Stimulated activated CD4-positive, alpha-beta T cell treated with anti-CD3 and anti-CD28 coated beads, Interleukin-4, amount 100 ng/mL, for 4 hours (primary cell): ENCODE results near the gene EIF4E1B.
A peak's percentile ranks its signal among the peaks of the same experiment; 100 is the strongest.
"Not testable (repeated sequence)": the region's sequence is repeated elsewhere in the genome, so short reads cannot be mapped to it uniquely, and the experiment has no call there.

Source experiments
- DNase-seq, 2 experiments: peaks; one replicate each; pipeline ENCODE4 v3.0.0-alpha.2; 2020

EIF4E1B gene, protein sequence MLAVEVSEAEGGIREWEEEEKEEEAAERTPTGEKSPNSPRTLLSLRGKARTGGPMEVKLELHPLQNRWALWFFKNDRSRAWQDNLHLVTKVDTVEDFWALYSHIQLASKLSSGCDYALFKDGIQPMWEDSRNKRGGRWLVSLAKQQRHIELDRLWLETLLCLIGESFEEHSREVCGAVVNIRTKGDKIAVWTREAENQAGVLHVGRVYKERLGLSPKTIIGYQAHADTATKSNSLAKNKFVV

DNA sequence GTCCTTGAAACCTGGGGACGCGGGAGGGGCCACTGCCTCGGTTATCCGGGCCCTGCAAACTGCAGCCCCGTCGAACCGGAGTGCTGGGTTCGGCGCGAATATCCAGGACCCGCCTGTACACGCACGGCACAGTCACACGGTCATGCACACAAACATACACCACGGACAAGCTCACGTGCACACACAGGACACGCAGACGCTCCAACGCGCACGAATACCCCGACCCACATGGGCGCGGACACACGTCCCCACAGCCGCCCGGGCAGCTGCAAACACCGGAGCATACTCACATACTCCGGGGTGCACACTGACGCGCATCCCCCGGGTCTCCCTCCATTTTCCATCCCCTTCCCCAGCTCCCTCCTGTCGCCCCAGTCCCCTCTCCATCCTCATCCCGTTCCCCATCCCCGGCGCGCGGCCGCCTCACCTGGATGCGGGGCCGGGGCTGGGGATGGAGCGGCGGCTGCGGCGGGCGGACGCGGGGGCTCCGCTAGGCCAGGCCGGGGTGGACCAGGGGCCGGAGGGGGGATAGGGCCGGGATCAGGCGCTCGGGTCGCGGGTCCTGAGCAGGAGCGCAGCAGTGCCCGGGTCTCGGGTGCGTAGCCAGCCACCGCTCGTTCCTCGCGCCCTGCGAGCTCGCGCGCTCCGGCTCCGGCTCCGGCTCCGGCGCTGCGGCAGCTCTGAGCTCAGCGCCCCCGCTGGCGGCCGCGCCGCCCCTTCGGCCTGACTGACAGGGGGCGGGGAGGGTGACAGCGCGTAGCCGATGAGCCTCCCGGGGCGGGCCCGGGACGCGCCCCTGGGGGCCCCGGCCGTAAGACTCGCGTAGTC is at the start of gene EIF4E1B, which contains the start of gene SNCB:
TSS of gene EIF4E1B (plus strand) at position 823 of the 828 bp plus-strand sequence. CDS start 12,113 bp downstream, outside the sequence.
TSS of gene SNCB (minus strand) at position 682 of the 828 bp plus-strand sequence. CDS start 880 bp downstream, outside the sequence.
- peak; percentile 46 to 55 for DNase-seq

DNA sequence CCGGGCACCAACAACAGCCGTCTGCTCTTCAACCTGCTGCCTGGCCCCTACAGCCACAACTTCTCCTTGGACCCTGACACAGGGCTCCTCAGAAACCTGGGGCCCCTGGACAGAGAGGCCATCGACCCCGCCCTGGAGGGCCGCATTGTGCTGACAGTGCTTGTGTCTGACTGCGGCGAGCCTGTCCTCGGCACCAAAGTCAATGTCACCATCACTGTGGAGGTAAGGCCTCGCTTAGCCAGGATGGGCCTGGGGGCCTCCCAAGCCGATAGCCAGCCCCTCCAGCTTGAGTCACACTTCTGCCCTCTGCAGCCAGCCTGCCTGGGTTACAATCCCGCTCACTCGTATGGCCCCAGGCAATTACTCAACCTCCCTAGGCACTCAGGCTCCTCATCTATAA is 49.1 kb upstream of the EIF4E1B start:
- DNase-seq, result no peak

DNA sequence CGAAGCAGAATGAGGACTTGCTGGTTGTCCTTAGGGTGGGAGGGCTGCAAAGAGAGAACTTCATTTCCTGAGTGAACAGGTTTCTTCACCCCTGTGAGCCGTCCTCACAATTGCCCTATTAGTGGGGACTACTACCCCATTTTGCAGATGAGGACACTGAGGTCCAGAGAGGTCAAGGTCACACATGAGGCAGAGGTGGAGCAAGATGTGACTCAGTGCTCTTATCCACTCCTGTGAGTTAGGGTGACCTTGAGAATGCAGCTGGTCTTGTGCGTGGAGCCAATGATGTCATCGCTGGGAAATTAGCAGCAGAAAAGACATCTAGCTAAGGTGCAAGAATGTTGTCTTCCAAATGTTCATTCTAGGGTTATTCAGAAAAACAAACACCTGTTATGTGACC is 47.4 kb upstream of the EIF4E1B start:
- no peak for DNase-seq

DNA sequence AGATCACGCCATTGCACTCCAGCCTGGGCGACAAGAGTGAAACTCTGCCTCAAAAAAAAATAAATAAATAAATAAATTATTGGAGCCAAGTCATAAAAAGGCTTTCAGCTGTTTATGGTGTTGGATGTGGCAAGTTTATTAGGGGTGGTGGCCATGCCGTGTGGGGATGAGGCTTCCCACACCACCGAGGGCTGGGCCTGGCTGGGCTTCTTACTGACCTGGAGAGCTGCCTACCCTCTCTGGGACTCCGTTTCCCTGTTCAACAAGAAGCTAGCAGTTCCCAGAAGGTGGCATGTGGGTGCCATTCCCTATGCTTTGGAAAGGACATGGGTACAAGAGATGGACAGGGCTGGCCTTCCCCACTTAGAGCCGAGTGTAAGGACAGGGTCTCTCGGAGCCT is 43.1 kb upstream of the EIF4E1B start:
- DNase-seq, result no peak

DNA sequence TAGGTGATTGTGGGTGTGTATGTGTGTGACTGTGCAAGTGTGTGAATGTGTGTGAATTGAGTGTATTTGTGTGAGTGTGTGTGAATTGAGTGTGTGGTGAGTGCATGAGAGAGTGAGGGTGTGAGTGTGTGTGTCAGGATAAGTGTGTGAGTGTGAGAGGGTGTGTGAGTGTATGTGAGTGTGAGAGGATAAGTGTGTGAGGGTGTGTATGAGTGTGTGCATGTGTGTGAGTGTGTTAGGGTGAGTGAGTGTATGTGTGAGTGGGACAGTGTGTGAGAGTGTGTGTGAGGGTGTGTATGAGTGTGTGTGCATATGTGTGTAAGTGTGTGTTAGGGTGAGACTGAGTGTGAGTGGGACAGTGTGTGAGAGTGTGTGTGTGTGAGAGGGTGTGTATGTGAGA is 42.2 kb upstream of the EIF4E1B start:
- DNase-seq, result no peak

DNA sequence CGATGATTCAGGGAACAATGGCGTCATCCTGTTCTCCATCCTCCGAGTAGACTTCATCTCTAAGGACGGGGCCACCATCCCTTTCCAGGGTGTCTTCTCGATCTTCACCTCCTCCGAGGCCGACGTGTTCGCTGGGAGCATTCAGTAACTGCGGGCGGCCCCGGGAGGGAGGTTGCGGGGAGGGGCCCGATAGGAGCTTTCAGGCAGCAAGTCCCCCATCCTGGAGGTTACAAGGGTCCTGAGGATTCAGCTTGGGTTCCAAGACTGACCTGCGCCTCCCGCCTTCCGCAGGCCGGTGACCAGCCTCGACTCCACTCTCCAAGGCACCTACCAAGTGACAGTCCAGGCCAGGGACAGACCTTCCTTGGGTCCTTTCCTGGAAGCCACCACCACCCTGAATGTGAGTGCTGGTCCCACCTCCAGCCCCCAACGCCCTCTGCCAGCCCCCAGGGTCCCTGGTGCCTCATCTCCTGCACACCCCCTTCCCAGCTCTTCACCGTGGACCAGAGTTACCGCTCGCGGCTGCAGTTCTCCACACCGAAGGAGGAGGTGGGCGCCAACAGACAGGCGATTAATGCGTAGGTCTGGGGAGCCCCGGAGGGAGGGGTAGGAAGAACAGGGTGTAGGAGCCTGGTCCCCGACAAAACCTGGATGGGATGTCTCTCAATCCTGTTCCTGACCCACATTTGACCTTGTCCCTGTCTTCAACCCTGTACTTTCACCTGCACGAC is 41.3 kb upstream of the EIF4E1B start:
- no peak for DNase-seq

DNA sequence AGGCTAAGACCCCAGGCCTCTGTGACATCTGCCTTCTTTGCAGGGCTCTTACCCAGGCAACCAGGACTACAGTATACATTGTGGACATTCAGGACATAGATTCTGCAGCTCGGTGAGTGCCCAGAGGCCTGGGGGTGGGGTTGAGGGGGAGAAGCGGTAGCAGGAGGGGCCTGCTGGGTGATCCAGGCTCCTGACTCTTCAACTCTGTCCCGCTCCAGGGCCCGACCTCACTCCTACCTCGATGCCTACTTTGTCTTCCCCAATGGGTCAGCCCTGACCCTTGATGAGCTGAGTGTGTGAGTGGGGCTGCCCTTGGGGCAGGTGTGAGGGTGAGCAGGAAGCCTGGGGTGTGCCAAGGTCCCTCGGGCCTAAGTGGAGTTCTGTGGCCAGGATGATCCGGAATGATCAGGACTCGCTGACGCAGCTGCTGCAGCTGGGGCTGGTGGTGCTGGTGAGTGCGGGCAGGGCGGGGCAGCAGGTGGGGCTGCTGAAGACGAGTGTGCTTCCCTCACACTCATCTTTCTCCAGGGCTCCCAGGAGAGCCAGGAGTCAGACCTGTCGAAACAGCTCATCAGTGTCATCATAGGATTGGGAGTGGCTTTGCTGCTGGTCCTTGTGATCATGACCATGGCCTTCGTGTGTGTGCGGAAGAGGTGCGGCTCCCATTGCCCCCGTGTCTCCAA is 40.3 kb upstream of the EIF4E1B start:
- no peak for DNase-seq

DNA sequence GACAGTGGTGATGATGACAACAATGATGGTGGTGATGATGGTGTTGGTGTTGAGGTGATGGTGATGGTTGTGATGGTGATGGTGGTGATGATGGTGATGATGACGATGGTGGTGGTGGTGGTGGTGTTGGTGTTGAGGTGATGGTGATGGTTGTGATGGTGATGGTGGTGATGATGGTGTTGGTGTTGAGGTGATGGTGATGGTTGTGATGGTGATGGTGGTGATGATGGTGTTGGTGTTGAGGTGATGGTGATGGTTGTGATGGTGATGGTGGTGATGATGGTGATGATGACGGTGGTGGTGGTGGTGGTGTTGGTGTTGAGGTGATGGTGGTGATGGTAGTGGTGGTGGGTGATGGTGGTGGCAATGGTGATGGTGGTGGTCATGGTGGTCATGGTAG is 38.8 kb upstream of the EIF4E1B start:
- not testable (repeated sequence) for DNase-seq

DNA sequence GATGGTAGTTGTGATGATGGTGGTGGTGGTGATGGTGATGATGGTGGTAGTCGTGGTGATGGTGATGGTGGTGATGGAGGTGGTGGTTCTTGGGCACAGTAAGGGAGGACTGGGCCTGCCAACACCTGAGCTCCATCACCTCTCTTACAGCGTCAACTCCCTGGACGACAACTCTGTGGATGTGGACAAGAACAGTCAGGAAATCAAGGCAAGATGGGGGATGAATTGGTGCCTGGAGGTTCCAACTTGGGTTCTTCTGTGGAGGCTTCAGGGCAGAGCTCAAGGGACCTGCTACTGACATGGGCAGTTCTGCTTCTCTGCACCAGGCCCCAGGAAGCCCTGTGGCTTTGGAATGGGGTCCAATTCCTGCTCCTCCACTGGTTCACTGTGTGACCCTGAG is 37.9 kb upstream of the EIF4E1B start:
- no peak for DNase-seq

DNA sequence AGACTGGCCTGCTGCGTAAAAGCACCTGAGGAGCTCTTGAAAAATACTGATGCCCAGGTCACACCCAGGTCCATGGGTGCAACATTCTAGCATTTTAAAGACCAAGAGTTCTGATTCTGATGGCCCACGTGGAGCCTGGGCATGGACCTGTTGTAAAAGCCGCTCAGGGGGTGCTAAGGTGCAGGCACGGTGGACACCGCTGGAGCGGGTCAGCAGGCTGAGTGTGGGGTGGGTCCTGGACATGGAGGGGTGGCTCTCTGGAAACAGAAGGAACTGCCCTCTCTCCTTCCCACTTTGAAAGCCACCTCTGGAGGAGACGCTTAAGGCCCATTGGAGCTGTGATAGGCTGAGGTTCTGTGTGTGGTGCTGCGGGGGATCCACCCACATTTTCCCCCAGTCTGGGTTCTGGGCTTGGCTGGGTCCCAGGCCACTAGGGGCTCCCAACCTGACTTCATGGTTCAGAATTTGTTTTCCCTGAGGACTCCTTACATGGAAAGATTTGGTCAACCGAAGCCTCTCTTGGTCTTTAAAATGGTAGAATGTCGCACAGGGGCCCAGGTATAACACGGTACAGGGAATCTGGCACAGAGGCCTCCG is 37.1 kb upstream of the EIF4E1B start:
- DNase-seq, result no peak

DNA sequence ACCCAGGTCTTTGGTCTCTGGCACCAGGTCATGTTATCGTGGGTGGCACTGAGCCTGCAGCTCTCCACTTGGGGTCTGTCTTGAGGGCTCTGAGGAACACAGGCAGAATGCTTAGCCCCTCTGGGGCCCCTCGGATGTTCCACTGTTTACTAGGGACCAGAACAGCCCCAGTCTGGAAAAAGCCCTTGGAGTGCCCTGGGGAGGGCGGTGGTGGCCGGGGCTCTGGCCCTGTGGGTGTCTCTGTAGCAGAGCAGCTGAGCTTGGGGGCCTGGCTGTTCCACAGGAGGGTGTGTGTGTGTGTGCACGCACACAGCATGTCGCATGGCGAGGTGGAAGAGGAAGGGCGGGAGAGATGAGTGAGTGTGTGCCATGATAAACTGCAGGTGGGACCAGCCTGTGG is 35.9 kb upstream of the EIF4E1B start:
- no peak for DNase-seq

DNA sequence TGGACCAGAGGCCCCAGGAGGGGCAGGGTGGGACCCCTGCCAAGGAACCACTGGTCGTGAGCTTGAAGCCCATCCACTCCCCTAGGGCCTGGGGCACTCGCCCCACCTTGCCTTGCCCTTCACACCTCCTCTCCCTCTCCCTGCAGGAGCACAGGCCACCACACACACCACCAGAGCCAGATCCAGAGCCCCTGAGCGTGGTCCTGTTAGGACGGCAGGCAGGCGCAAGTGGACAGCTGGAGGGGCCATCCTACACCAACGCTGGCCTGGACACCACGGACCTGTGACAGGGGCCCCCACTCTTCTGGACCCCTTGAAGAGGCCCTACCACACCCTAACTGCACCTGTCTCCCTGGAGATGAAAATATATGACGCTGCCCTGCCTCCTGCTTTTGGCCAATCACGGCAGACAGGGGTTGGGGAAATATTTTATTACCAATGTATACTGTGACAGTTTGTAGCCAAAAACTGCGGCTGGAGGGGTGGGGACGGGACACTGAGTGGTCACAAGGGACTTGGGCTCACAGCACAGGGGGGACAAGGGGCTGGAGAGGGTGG is 35.0 kb upstream of the EIF4E1B start:
- no peak for DNase-seq

DNA sequence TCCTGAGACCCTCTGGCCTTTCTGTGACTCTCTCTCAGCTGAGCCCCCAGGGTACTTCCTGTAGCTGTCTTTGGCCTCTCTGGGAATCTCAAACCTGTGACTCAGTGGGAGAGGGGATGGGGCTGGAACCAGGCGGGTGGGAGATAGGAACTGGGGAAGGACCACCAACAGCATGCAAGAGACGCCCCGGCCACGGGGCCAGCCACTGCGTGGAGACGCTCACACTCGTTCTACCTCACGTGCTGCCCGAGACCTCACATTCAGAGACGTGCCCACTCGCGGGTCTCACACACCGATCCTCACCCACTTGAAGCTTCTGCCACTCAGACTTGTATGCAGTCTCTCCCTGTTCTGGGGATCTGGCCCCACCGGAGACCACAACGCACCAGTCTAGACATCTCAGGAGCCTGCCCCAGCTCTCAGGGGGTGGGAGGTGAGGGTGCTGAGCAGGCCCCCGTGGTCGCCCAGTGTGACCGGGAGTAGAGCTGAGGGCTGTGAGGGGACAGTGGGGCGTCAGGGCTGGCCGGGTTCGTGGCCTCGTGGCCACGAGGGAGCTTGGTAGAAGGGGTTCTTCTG is 34.3 kb upstream of the EIF4E1B start:
- DNase-seq, result no peak

DNA sequence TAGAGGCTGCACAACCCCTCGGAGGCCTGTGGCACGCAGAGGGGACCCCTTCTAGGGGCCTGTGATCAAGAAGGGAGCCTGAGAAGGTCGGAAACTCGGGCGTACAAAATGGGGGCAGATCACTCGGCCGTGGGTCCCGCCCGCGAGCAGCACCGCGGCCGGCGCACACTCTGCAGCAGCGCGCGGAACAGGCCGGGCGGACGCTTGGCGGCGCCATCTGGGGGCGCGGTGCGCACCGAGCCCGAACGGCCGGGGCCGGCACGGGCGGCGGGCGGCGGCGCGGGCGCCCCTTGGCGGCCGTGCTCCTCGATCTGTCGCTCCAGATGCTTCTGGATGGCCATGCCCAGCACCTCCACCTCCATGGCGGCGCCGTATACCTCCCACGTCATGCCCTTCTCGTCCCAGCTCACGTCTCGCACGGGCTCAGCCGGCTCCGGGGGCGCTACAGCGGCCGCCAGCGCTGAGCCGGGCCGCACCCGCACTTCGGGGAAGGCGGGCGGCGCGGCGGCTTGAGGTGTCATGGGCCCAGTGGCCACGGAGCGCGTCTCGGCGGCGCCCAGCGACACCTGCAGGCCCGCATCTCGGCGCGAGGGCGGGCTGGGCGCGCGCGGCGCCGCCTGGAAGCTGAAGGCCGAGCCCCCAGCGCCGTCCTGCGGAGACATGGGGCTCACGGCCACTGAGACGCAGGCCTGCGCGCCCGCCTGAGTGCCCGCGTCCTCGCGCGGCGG is 33.6 kb upstream of the EIF4E1B start:
- peak; percentile 66 to 72 for DNase-seq

DNA sequence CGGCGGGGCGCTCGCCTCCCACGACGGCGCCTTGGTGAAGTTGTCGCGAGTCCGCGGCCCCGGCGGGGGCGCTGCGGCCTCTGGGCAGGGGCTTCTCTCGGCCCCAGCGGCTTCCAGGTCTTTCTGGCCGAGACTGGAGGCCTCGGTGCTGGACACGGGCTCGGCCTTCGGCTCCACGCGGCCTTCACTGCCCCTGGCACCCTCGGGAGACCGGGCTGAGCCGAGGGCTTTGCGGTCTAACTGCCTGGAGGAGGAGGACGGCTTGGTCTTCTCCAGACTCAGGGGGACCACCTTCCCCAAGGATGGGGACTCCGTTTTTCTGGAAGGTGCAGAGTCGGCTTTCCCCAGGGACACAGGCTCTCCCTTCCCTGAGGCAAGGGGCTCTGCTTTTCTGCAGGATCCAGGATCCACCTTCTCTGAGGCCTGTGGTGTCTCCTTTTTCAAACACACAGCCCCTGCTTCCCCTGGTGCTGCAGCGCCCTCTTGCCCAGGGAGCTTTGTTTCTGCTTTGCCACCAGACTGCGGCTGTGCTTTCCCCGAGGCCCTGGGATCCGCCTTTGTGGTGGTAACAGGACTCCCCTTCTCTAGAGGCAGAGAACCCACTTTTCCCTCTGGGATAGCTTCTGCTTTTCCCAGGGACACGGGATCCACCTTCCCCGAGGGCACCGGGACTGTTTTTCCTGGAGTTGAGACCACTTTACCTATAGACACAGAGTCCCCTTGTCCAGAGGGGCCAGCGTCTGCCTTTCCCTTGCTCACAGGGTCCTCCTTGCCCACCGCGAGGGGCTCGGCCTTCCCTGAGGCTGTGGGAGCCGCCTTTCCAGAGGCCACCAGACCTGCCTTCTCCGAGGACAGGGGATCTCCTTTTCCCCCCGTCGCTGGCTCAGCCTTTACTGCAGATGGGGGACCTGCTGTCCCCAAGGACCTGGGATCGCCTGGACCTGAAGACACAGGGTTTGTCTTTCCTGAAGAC is 32.8 kb upstream of the EIF4E1B start:
- DNase-seq, result no peak

DNA sequence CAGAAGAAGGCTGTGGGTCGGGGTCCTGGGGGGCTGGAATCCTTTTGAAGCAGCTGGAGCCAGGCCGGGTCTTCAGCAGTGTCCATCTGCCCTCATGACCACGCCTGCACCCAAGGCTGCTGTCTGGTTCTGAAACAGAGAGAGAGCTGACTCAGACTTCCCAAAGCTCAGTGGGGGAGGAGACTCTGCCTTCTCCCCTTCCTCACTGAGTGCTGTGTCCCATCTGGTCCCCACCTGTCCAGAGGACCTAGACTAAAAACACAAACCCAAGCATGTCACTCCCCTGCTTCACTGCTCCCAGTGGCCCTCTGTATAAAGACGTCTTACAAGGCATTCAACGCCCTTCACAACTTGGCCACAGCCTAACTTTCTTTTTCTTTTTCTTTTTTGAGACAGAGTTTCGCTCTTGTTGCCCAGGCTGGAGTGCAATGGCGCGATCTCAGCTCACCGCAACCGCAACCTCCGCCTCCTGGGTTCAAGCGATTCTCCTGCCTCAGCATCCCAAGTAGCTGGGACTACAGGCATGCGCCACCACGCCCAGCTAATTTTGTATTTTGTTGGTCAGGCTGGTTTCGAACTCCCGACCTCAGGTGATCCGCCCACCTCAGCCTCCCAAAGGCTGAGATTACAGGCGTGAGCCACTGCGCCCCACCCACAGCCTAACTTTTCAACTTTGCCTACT is 30.6 kb upstream of the EIF4E1B start:
- DNase-seq, result not testable (repeated sequence)

DNA sequence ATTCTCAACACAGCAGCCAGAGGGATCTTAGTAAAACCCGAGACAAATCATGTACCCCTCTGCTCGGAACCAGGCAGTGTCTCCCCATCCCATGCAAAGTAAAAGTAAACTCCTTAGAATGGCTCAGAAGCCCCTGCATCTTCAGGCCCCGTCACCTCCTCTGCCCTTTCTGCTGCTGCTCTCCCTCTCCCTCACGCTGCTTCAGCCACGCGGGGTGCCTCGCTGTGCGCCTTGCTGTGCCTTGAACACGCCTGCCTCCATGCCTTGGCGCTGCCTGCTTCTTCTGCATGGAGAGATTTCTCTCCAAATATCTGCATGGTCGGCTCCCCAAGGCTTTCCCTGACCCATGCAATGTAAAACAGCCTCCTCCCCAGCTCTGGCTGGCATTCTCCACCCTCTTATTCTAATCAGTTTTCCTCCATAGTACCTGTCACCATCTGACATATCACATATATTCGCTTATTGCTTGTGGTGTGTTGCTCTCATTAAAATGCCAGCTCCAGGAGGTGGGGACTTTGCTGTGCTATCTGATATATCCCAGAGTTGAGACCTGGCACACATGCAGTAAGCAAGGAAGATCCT is 28.5 kb upstream of the EIF4E1B start:
- no peak for DNase-seq

DNA sequence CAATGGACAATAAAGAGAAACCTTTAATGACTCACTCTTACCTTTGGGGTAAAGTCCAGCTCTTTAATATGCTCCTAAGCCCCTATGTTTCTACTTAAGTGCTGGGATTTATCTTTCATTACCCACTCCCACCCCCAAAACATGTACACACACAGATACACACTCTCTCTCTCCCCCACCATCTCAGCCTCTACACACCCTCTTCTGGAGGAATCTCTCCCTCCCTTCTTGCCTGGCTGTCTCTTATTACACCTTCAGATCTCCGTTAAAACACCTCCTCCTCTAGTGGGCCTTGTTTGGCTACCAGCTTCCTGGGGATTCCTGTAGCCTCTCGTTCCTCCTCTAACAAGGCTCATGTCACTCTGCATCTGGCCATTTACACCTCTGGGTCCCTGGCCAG is 27.4 kb upstream of the EIF4E1B start:
- no peak for DNase-seq

DNA sequence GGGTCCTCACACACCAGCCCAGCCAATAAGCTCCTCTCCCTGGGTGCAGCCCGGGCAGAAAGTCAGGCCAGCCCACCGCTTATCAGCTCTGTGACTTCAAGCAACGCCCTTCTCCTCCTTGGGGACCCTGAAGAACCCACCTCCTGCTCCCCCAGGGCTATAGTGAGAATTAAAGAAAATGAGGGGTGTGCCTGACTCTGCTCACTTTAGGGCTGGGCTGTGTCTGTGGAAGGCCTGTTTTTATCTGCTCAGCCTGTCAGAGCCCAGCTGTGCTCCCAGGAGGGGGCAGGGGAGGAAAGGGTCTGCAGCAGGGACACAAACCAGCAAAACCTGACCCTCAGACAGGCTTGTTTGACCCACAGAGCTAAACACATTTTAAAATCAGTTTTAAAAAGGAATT is 24.4 kb upstream of the EIF4E1B start:
- no peak for DNase-seq
